ENCODE measurements around the gene AGBL5.
A peak's percentile ranks its signal among the peaks of the same experiment; 100 is the strongest.

The AGBL5 gene

GRCh38 chr2:27032495-27033252, 18.8 kb upstream of the AGBL5 start, which contains the start of gene TMEM214:
TMEM214 (plus strand) TSS chr2:27032965; CDS start chr2:27033016, 51 bp downstream.
- peak within 1 kb of the TSS; percentile 93 for H3K4me3 ChIP-seq (ENCODE audit: low read depth, low read length, poor library complexity, severe bottlenecking)

GRCh38 chr2:27033253-27033852, 18.1 kb upstream of the AGBL5 start:
- no peaks in the 10 kb centered on the region for H4K20me1 ChIP-seq (ENCODE audit: insufficient read depth, low read length)
- no peaks in the 10 kb centered on the region for H3K9me3 ChIP-seq (ENCODE audit: low read length)
- peaks cover 15% of the 10 kb centered on the region for H3K4me1 ChIP-seq (ENCODE audit: insufficient read depth, low read length, severe bottlenecking)
- no peaks in the 10 kb centered on the region for H3K9me2 ChIP-seq (ENCODE audit: low read depth, low read length)
- H3K27ac ChIP-seq (ENCODE audit: low read depth, low read length, poor library complexity, severe bottlenecking): no peak overlapping the region
- peaks cover 37% of the 10 kb centered on the region for H3K36me3 ChIP-seq (ENCODE audit: insufficient read depth, low read length)
- peak overlapping the region; percentile 94 for H3K9ac ChIP-seq (ENCODE audit: low read length)
- H3K79me2 ChIP-seq (ENCODE audit: insufficient read depth, low read length): 0 out of 2 replicates have a peak, but pooled peaks cover 6% of the 10 kb centered on the region
- no peaks in the 10 kb centered on the region for H3K27me3 ChIP-seq (ENCODE audit: insufficient read depth, low read length)
- H3K4me2 ChIP-seq (ENCODE audit: low read length): peak overlapping the region; percentile 93
- TF ChIP-seq EZH2 (IDR thresholded peaks at IDR 0.05; ENCODE audit: borderline replicate concordance, low read length) (no peak), CTCF (IDR thresholded peaks at IDR 0.05; ENCODE audit: low read length) (no peak)
- H3F3A ChIP-seq (ENCODE audit: insufficient read depth, low read length): no peaks in the 10 kb centered on the region
- H2AFZ ChIP-seq (ENCODE audit: low read length): no peak overlapping the region
- peak overlapping the region; percentile 93 for H3K4me3 ChIP-seq (ENCODE audit: low read depth, low read length, poor library complexity, severe bottlenecking)

More at GRCh38 chr2:27032495-27033252, 18.8 kb upstream of the AGBL5 start, which contains the start of gene TMEM214:
- Histone ChIP-seq H3K79me2 (ENCODE audit: insufficient read depth, low read length) (0 out of 2 replicates have a peak, but pooled peaks cover 6% of the 10 kb centered on the region), H3K9ac (ENCODE audit: low read length) (peak within 1 kb of the TSS; percentile 94), H3F3A (ENCODE audit: insufficient read depth, low read length) (no peaks in the 10 kb centered on the region), H3K27me3 (ENCODE audit: insufficient read depth, low read length) (no peaks in the 10 kb centered on the region), H3K9me3 (ENCODE audit: low read length) (no peaks in the 10 kb centered on the region), H3K4me1 (ENCODE audit: insufficient read depth, low read length, severe bottlenecking) (peaks cover 15% of the 10 kb centered on the region), H4K20me1 (ENCODE audit: insufficient read depth, low read length) (no peaks in the 10 kb centered on the region), H3K36me3 (ENCODE audit: insufficient read depth, low read length) (peaks cover 30% of the 10 kb centered on the region), H2AFZ (ENCODE audit: low read length) (peak within 1 kb of the TSS; percentile 63; the same call in 1 of the 2 replicates), H3K9me2 (ENCODE audit: low read depth, low read length) (no peaks in the 10 kb centered on the region), H3K4me2 (ENCODE audit: low read length) (peak within 1 kb of the TSS; percentile 93), H3K27ac (ENCODE audit: low read depth, low read length, poor library complexity, severe bottlenecking) (no peak within 1 kb of the TSS)
- no peak for TF ChIP-seq CTCF (IDR thresholded peaks at IDR 0.05; ENCODE audit: low read length)
- TF ChIP-seq EZH2 (IDR thresholded peaks at IDR 0.05; ENCODE audit: borderline replicate concordance, low read length): no peak

- H2AFZ ChIP-seq (ENCODE audit: low read length): no peak overlapping the region
- H3K27ac ChIP-seq (ENCODE audit: low read depth, low read length, poor library complexity, severe bottlenecking): no peak overlapping the region
- no peaks in the 10 kb centered on the region for H3F3A ChIP-seq (ENCODE audit: insufficient read depth, low read length)
- H3K36me3 ChIP-seq (ENCODE audit: insufficient read depth, low read length): peaks cover 77% of the 10 kb centered on the region
- H3K4me2 ChIP-seq (ENCODE audit: low read length): no peak overlapping the region
- H3K9me2 ChIP-seq (ENCODE audit: low read depth, low read length): no peaks in the 10 kb centered on the region
- no peak for TF ChIP-seq CTCF (IDR thresholded peaks at IDR 0.05; ENCODE audit: low read length)
- TF ChIP-seq EZH2 (IDR thresholded peaks at IDR 0.05; ENCODE audit: borderline replicate concordance, low read length): no peak
- no peaks in the 10 kb centered on the region for H4K20me1 ChIP-seq (ENCODE audit: insufficient read depth, low read length)
- H3K4me1 ChIP-seq (ENCODE audit: insufficient read depth, low read length, severe bottlenecking): peaks cover 23% of the 10 kb centered on the region
- no peak overlapping the region for H3K9ac ChIP-seq (ENCODE audit: low read length)
- H3K9me3 ChIP-seq (ENCODE audit: low read length): no peaks in the 10 kb centered on the region
- H3K27me3 ChIP-seq (ENCODE audit: insufficient read depth, low read length): no peaks in the 10 kb centered on the region
- H3K79me2 ChIP-seq (ENCODE audit: insufficient read depth, low read length): 0 out of 2 replicates have a peak, but pooled peaks cover 5% of the 10 kb centered on the region
- no peak overlapping the region for H3K4me3 ChIP-seq (ENCODE audit: low read depth, low read length, poor library complexity, severe bottlenecking)
Observed at GRCh38 chr2:27038012-27038411, 13.5 kb upstream of the AGBL5 start.
